ENCODE measurements around the gene RESP18.

RESP18 gene

GRCh38 chr2:219277703-219278654 lies 54.6 kb downstream of the RESP18 start:
- Histone ChIP-seq H3K36me3 (ENCODE audit: insufficient read depth, low read length) (0 out of 2 replicates have a peak, but pooled peaks cover 2% of the 10 kb centered on the region), H3K27ac (ENCODE audit: low read length) (peak overlapping the region; percentile 61; the same call in 1 of the 2 replicates), H4K20me1 (ENCODE audit: insufficient read depth, low read length) (peaks cover 4% of the 10 kb centered on the region; the same call in 1 of the 2 replicates), H3K4me3 (ENCODE audit: low read depth in 1 of 2, low read length in 2 of 2) (peak overlapping the region in 1 of 2 experiments; percentile 60; a peak in 2 of 4 replicates), H3K4me2 (ENCODE audit: insufficient read depth, low read length) (peak overlapping the region; percentile 96), H3K79me2 (ENCODE audit: insufficient read depth, low read length) (no peaks in the 10 kb centered on the region), H3K9me3 (ENCODE audit: insufficient read depth, low read length, severe bottlenecking) (no peaks in the 10 kb centered on the region), H3K9ac (ENCODE audit: low read depth, low read length) (peak overlapping the region; percentile 64; the same call in 1 of the 2 replicates), H2AFZ (ENCODE audit: low read depth, low read length) (peak overlapping the region; percentile 51; the same call in 1 of the 2 replicates), H3K27me3 (ENCODE audit: insufficient read depth, low read length, poor library complexity) (no peaks in the 10 kb centered on the region), H3K4me1 (ENCODE audit: insufficient read depth, low read length) (peaks cover 27% of the 10 kb centered on the region)
- DNase-seq, result peak; percentile 73
- TF ChIP-seq EZH2 (IDR thresholded peaks at IDR 0.05; ENCODE audit: borderline replicate concordance, low read depth, low read length, severe bottlenecking), result no peak
- TF ChIP-seq CTCF (IDR thresholded peaks at IDR 0.05; ENCODE audit: borderline replicate concordance, extremely low read depth, low read length, poor library complexity, severe bottlenecking), result peak; percentile 99
- ATAC-seq (ENCODE audit: insufficient read depth, low read depth), result peak; percentile 24

Data from DND-41 (cell line).